OCI-LY7 (cell line): Measurements from ENCODE around the gene FDCSP.

Experiments
- CTCF ChIP-seq: fragments of 200-600 bp; sonication (generic); conservative IDR thresholded peaks from 2 replicates; pipeline ENCODE4 v1.5.1; 2014; ENCODE audit warnings: mild to moderate bottlenecking, antibody characterized with exemption, low read length, moderate library complexity, mixed read lengths
- EZH2phosphoT487 ChIP-seq: fragments of 200-600 bp; sonication (generic); IDR thresholded peaks from 2 replicates; pipeline ENCODE4 v1.6.1; 2018; ENCODE audit warnings: low read depth, borderline replicate concordance, mild to moderate bottlenecking, mixed run types, antibody characterized with exemption, low read length, moderate library complexity, mixed read lengths

- TF ChIP-seq CTCF = no peak
- no peak for TF ChIP-seq EZH2phosphoT487
Measured at GRCh38 chr4:70251250-70251944, 25.5 kb downstream of the FDCSP start.
